K562 (cell line): Measurements from ENCODE around the gene PIP5KL1. TPM values are rescaled to one million over a fixed set of nuclear protein-coding genes. Genes with fewer than 3 reads are reported as not detected.

Source experiments
- BHLHE40 ChIP-seq: IDR thresholded peaks from 2 replicates; pipeline ENCODE4 v1.6.1; 2011; ENCODE audit warnings: low read length, improper control_type of control experiment
- CBX3 ChIP-seq, 2 experiments: IDR thresholded peaks; 1 replicate in 1 of 2; 2 replicates in 1 of 2; pipeline ENCODE4 v1.6.1; 2012; ENCODE audit warnings: inconsistent platforms in 2 of 2, low read length in 2 of 2, borderline replicate concordance in 1 of 2, control low read depth in 1 of 2
- CGGBP1 ChIP-seq: fragments of 250-450 bp; sonication (Bioruptor Pico); IDR thresholded peaks from 2 replicates; pipeline ENCODE4 v1.9.0; 2021; ENCODE audit warnings: mild to moderate bottlenecking
- CTCF ChIP-seq, 3 experiments: IDR thresholded peaks in 2 of 3; conservative IDR thresholded peaks in 1 of 3; 2 replicates each; pipeline ENCODE4 v1.5.1; 2011 to 2012; ENCODE audit warnings: low read length in 3 of 3, mild to moderate bottlenecking in 3 of 3, control low read depth in 2 of 3, improper control_type of control experiment in 1 of 3, inconsistent platforms in 1 of 3, low read depth in 1 of 3, mixed read lengths in 1 of 3, moderate library complexity in 1 of 3; ENCODE audit not compliant: insufficient read depth in 2 of 3
- DEAF1 ChIP-seq: fragments of 450-650 bp; formaldehyde crosslinking; IDR thresholded peaks from 2 replicates; pipeline ENCODE4 v1.4.0; 2020; ENCODE audit warnings: mild to moderate bottlenecking, moderate library complexity
- ELK1 ChIP-seq: sonication (generic); formaldehyde crosslinking; IDR thresholded peaks from 2 replicates; pipeline ENCODE4 v1.8.1; 2022; ENCODE audit warnings: missing genetic modification reagents
- ESRRA ChIP-seq: fragments of 450-650 bp; IDR thresholded peaks from 2 replicates; pipeline ENCODE4 v1.6.1; 2014; ENCODE audit warnings: low read depth, mild to moderate bottlenecking, moderate library complexity, borderline replicate concordance
- HCFC1 ChIP-seq: IDR thresholded peaks from 2 replicates; pipeline ENCODE4 v1.6.1; 2012; ENCODE audit warnings: low read depth, low read length, improper control_type of control experiment
- HNRNPLL ChIP-seq: fragments of 200-400 bp; formaldehyde crosslinking; IDR thresholded peaks from 2 replicates; pipeline ENCODE4 v1.6.1; 2017; ENCODE audit warnings: low read length, low read depth, mild to moderate bottlenecking; ENCODE audit not compliant: poor library complexity, severe bottlenecking
- JUNB ChIP-seq: fragments of 450-650 bp; formaldehyde crosslinking; conservative IDR thresholded peaks from 2 replicates; pipeline ENCODE4 v1.4.0; 2020; ENCODE audit warnings: mild to moderate bottlenecking
- LCOR ChIP-seq: sonication (generic); formaldehyde crosslinking; IDR thresholded peaks from 2 replicates; pipeline ENCODE4 v1.8.0; 2022; ENCODE audit warnings: mild to moderate bottlenecking, missing genetic modification reagents
- NBN ChIP-seq: fragments of 450-650 bp; IDR thresholded peaks from 2 replicates; pipeline ENCODE4 v1.6.1; 2016; ENCODE audit warnings: low read depth, mild to moderate bottlenecking
- NRF1 ChIP-seq, 2 experiments: fragments of 450-650 bp; IDR thresholded peaks in 1 of 2; conservative IDR thresholded peaks in 1 of 2; 2 replicates each; pipeline ENCODE4 v1.6.1; 2014; ENCODE audit warnings: mild to moderate bottlenecking in 2 of 2
- SOX6 ChIP-seq: fragments of 450-650 bp; IDR thresholded peaks from 2 replicates; pipeline ENCODE4 v1.6.1; 2014; ENCODE audit warnings: mild to moderate bottlenecking
- THAP7 ChIP-seq: fragments of 250-450 bp; sonication (Bioruptor Pico); IDR thresholded peaks from 2 replicates; pipeline ENCODE4 v1.5.0; 2021
- USF1 ChIP-seq: sonication (generic); formaldehyde crosslinking; IDR thresholded peaks from 2 replicates; pipeline ENCODE4 v1.9.0; 2022; ENCODE audit warnings: mild to moderate bottlenecking, missing genetic modification reagents
- ZBTB2 ChIP-seq: fragments of 450-650 bp; IDR thresholded peaks from 2 replicates; pipeline ENCODE4 v1.6.1; 2016; ENCODE audit warnings: antibody characterized with exemption
- ZNF699 ChIP-seq: fragments of 250-450 bp; sonication (Bioruptor Pico); IDR thresholded peaks from 2 replicates; pipeline ENCODE4 v1.8.0; 2021; ENCODE audit warnings: mild to moderate bottlenecking, moderate library complexity; ENCODE audit not compliant: insufficient replicate concordance
- ZNF780A ChIP-seq: fragments of 250-450 bp; sonication (Bioruptor Pico); IDR thresholded peaks from 2 replicates; pipeline ENCODE4 v1.5.0; 2021; ENCODE audit warnings: mild to moderate bottlenecking
- polyA plus RNA-seq, 8 experiments: library from polyadenylated mRNA; depleted of rRNA in 4 of 8; stranded (reverse) in 5 of 8; unstranded in 3 of 8; fragments of >200 nt; fragmentation: Nextera tagmentation in 2 of 8; fragmentation: Illumina TruSeq in 1 of 8; extraction: Ambion mirVana in 2 of 8; extraction: Trizol in 1 of 8; gene quantifications; 2 replicates each; pipeline versions ENCODE4 v1.2.1 to v1.2.3, GENCODE V29; 2011 to 2014; ENCODE audit warnings: inconsistent platforms in 1 of 8, missing spikeins in 1 of 8
- total RNA-seq, 7 experiments: library from RNA; depleted of rRNA in 6 of 7; stranded (reverse); fragments of >200 nt in 6 of 7; fragmentation: Illumina TruSeq in 2 of 7; extraction: Trizol in 2 of 7; gene quantifications; 2 replicates each; pipeline versions ENCODE4 v1.2.1 to v1.2.3, GENCODE V29; 2011 to 2021; ENCODE audit warnings: low replicate concordance in 1 of 7

Gene PIP5KL1
- total and polyA plus RNA-seq, 9 of the 15 experiments (the other 6 are each of a cell fraction or from before 2014, with no cell fraction given): 0.18 to 4.8 (median 1.2) TPM

- TF ChIP-seq HNRNPLL (no peak), ZBTB2 (peak; percentile 77), LCOR (no peak), ZNF780A (CRISPR knock-in tag) (no peak), ZNF699 (CRISPR knock-in tag) (no peak), CTCF (IDR thresholded peaks at IDR 0.05 in 2 of 3, conservative IDR thresholded peaks at IDR 0.05 in 1 of 3; ENCODE audit: insufficient read depth in 2 of 3, low read depth in 1 of 3, low read length in 3 of 3) (no peak), CGGBP1 (CRISPR knock-in tag) (no peak), THAP7 (CRISPR knock-in tag) (no peak), JUNB (no peak), USF1 (CRISPR knock-in tag) (peak; percentile 74), ELK1 (CRISPR knock-in tag) (no peak), SOX6 (peak; percentile 33; the same call in 1 of the 2 replicates), HCFC1 (no peak), ESRRA (peak; percentile 24; the same call in 1 of the 2 replicates), NBN (peak; percentile 65; the same call in 1 of the 2 replicates), BHLHE40 (peak; percentile 64), NRF1 (conservative IDR thresholded peaks at IDR 0.05 in 1 of 2, IDR thresholded peaks at IDR 0.05 in 1 of 2) (no peak), DEAF1 (no peak), CBX3 (IDR thresholded peaks at IDR 0.05; ENCODE audit: borderline replicate concordance in 1 of 2, low read length in 2 of 2) (no peak)
These were observed 710 bp upstream of the PIP5KL1 start (continued) for GRCh38 chr9:127931092-127931881.
